MM.1S (cell line): ENCODE data around the gene CD40LG.

Experiments
- DNase-seq: peaks from one replicate; pipeline ENCODE4 v3.0.0-alpha.2; 2015
- H2AFZ ChIP-seq: fragments of 300-600 bp; sonication (generic); 2 replicates; pipeline ENCODE4 v1.6.0; 2016; ENCODE audit warnings: antibody characterized with exemption, low read length
- H3F3A ChIP-seq: fragments of 300-600 bp; sonication (generic); 2 replicates; pipeline ENCODE4 v1.6.1; 2016; ENCODE audit warnings: mild to moderate bottlenecking, antibody characterized with exemption, low read length, moderate library complexity, mixed read lengths; ENCODE audit not compliant: insufficient read depth
- H3K27ac ChIP-seq: fragments of 300-600 bp; sonication (generic); 2 replicates; pipeline ENCODE4 v1.5.1; 2016; ENCODE audit warnings: mild to moderate bottlenecking, low read length
- H3K27me3 ChIP-seq: fragments of 300-600 bp; sonication (generic); replicated peaks from 2 replicates; pipeline ENCODE4 v1.6.0; 2016; ENCODE audit warnings: low read length; ENCODE audit not compliant: insufficient read depth
- H3K36me3 ChIP-seq: fragments of 300-600 bp; sonication (generic); replicated peaks from 2 replicates; pipeline ENCODE4 v1.6.1; 2016; ENCODE audit warnings: mild to moderate bottlenecking, low read length, mixed read lengths; ENCODE audit not compliant: insufficient read depth
- H3K4me1 ChIP-seq: fragments of 300-600 bp; sonication (generic); 2 replicates; pipeline ENCODE4 v1.6.1; 2016; ENCODE audit warnings: low read length, mixed read lengths
- H3K4me2 ChIP-seq: fragments of 300-600 bp; sonication (generic); 2 replicates; pipeline ENCODE4 v1.6.0; 2016; ENCODE audit warnings: low read depth, low read length
- H3K4me3 ChIP-seq: fragments of 300-600 bp; sonication (generic); 2 replicates; pipeline ENCODE4 v1.5.1; 2016; ENCODE audit warnings: low read length, mixed read lengths
- H3K79me2 ChIP-seq: fragments of 300-600 bp; sonication (generic); 2 replicates; pipeline ENCODE4 v1.6.1; 2016; ENCODE audit warnings: mixed run types, low read length, mixed read lengths
- H3K9ac ChIP-seq: fragments of 300-600 bp; sonication (generic); 2 replicates; pipeline ENCODE4 v1.6.1; 2016; ENCODE audit warnings: low read length, mixed read lengths
- H3K9me2 ChIP-seq: fragments of 300-600 bp; sonication (generic); replicated peaks from 2 replicates; pipeline ENCODE4 v1.6.1; 2016; ENCODE audit warnings: mild to moderate bottlenecking, low read length, mixed read lengths; ENCODE audit not compliant: insufficient read depth
- H3K9me3 ChIP-seq: fragments of 300-600 bp; sonication (generic); replicated peaks from 2 replicates; pipeline ENCODE4 v1.6.1; 2016; ENCODE audit warnings: mild to moderate bottlenecking, low read length, mixed read lengths; ENCODE audit not compliant: insufficient read depth
- H4K20me1 ChIP-seq: fragments of 300-600 bp; sonication (generic); 2 replicates; pipeline ENCODE4 v1.6.1; 2016; ENCODE audit warnings: mild to moderate bottlenecking, low read length, moderate library complexity, mixed read lengths; ENCODE audit not compliant: insufficient read depth
- CTCF ChIP-seq: fragments of 300-600 bp; sonication (generic); IDR thresholded peaks from 2 replicates; pipeline ENCODE4 v1.5.1; 2016; ENCODE audit warnings: antibody characterized with exemption, low read length, mixed read lengths
- EZH2 ChIP-seq: fragments of 300-600 bp; sonication (generic); optimal IDR thresholded peaks from 2 replicates; pipeline ENCODE3; 2017; ENCODE audit warnings: low read depth, mild to moderate bottlenecking, antibody characterized with exemption, low read length, mixed read lengths
- EZH2phosphoT487 ChIP-seq: fragments of 300-600 bp; sonication (generic); IDR thresholded peaks from 2 replicates; pipeline ENCODE4 v1.6.1; 2018; ENCODE audit warnings: antibody characterized with exemption, low read length

CD40LG gene

GRCh38 chrX:136667446-136668168 is 19.6 kb downstream of the CD40LG start:
- Histone ChIP-seq H3K27me3 (no peaks in the 10 kb centered on the region), H3K79me2 (no peaks in the 10 kb centered on the region), H3K9ac (no peak overlapping the region), H3K36me3 (no peaks in the 10 kb centered on the region), H3K4me2 (no peak overlapping the region), H3K4me3 (no peak overlapping the region), H4K20me1 (no peaks in the 10 kb centered on the region), H3K9me3 (no peaks in the 10 kb centered on the region), H3F3A (peaks cover 26% of the 10 kb centered on the region), H3K27ac (peak overlapping the region; percentile 96; the same call in 1 of the 2 replicates), H2AFZ (no peak overlapping the region), H3K9me2 (no peaks in the 10 kb centered on the region), H3K4me1 (peaks cover 46% of the 10 kb centered on the region)
- DNase-seq: no peak
- TF ChIP-seq CTCF (no peak), EZH2 (no peak), EZH2phosphoT487 (no peak)

- H3K4me1 ChIP-seq: peaks cover 39% of the 10 kb centered on the region
- H3K9ac ChIP-seq: no peak overlapping the region
- H3F3A ChIP-seq: peaks cover 21% of the 10 kb centered on the region
- no peaks in the 10 kb centered on the region for H3K9me2 ChIP-seq
- H3K36me3 ChIP-seq: no peaks in the 10 kb centered on the region
- no peaks in the 10 kb centered on the region for H3K79me2 ChIP-seq
- H3K27ac ChIP-seq: no peak overlapping the region
- H3K4me3 ChIP-seq: no peak overlapping the region
- no peaks in the 10 kb centered on the region for H3K9me3 ChIP-seq
- H3K4me2 ChIP-seq: no peak overlapping the region
- H3K27me3 ChIP-seq: no peaks in the 10 kb centered on the region
- TF ChIP-seq CTCF: no peak
- DNase-seq: no peak
- H4K20me1 ChIP-seq: no peaks in the 10 kb centered on the region
- H2AFZ ChIP-seq: no peak overlapping the region
Observed at GRCh38 chrX:136671006-136671610, 23.1 kb downstream of the CD40LG start.

- peaks cover 14% of the 10 kb centered on the region for H3F3A ChIP-seq
- no peak overlapping the region for H3K4me3 ChIP-seq
- no peaks in the 10 kb centered on the region for H3K27me3 ChIP-seq
- no peaks in the 10 kb centered on the region for H3K79me2 ChIP-seq
- H3K9me3 ChIP-seq: no peaks in the 10 kb centered on the region
- DNase-seq: peak; percentile 52
- peaks cover 31% of the 10 kb centered on the region for H3K4me1 ChIP-seq
- H3K36me3 ChIP-seq: no peaks in the 10 kb centered on the region
- peak overlapping the region; percentile 73; the same call in 1 of the 2 replicates for H3K27ac ChIP-seq
- TF ChIP-seq EZH2phosphoT487: no peak
- peak overlapping the region; percentile 42 for H3K4me2 ChIP-seq
- no peaks in the 10 kb centered on the region for H4K20me1 ChIP-seq
- peak overlapping the region; percentile 30; the same call in 1 of the 2 replicates for H2AFZ ChIP-seq
- H3K9me2 ChIP-seq: no peaks in the 10 kb centered on the region
- peak overlapping the region; percentile 23 for H3K9ac ChIP-seq
Observed at GRCh38 chrX:136674270-136674985, 26.5 kb downstream of the CD40LG start.
